Small intestine (tissue), 7 donors: ENCODE data around the gene CARM1. TPM values are rescaled to one million over a fixed set of nuclear protein-coding genes. Genes with fewer than 3 reads are reported as not detected.
"Not testable (repeated sequence)": the region's sequence is repeated elsewhere in the genome, so short reads cannot be mapped to it uniquely, and the experiment has no call there.

Source experiments
- DNase-seq, 2 donors: peaks; one replicate each; pipeline versions ENCODE4 v3.0.0 to v3.0.0-alpha.2; 2013
- FAIRE-seq: peaks from 2 replicates; lab custom pipeline; 2012; peaks lifted over from hg19 to GRCh38; lab: Jason Lieb, UNC
- H3K27ac ChIP-seq, 3 donors: one replicate each; pipeline ENCODE4 v1.5.1; 2013; ENCODE audit warnings: low read length in 2 of 3, mild to moderate bottlenecking in 2 of 3, control low read depth in 1 of 3, inconsistent platforms in 1 of 3, low read depth in 1 of 3, moderate library complexity in 1 of 3
- H3K27me3 ChIP-seq, 3 donors: one replicate each; pipeline ENCODE4 v1.6.1; 2013; ENCODE audit warnings: low read length in 3 of 3, inconsistent platforms in 1 of 3; ENCODE audit not compliant: control insufficient read depth in 3 of 3, insufficient read depth in 3 of 3
- H3K36me3 ChIP-seq, 3 donors: one replicate each; pipeline ENCODE4 v1.6.1; 2013; ENCODE audit warnings: low read length in 3 of 3, inconsistent platforms in 1 of 3, low read depth in 1 of 3, mild to moderate bottlenecking in 1 of 3, moderate library complexity in 1 of 3; ENCODE audit not compliant: control insufficient read depth in 3 of 3, insufficient read depth in 2 of 3
- H3K4me1 ChIP-seq, 3 donors: one replicate each; pipeline ENCODE4 v1.6.1; 2013; ENCODE audit warnings: low read length in 2 of 3, inconsistent platforms in 1 of 3, low read depth in 1 of 3, mild to moderate bottlenecking in 1 of 3, moderate library complexity in 1 of 3; ENCODE audit not compliant: control insufficient read depth in 3 of 3, insufficient read depth in 2 of 3
- H3K4me3 ChIP-seq, 3 donors: one replicate each; pipeline ENCODE4 v1.5.1; 2013; ENCODE audit warnings: low read length in 3 of 3, control low read depth in 1 of 3, inconsistent platforms in 1 of 3, low read depth in 1 of 3, mild to moderate bottlenecking in 1 of 3, moderate library complexity in 1 of 3
- H3K9me3 ChIP-seq, 2 donors: one replicate each; pipeline ENCODE4 v1.6.1; 2013; ENCODE audit warnings: low read depth in 1 of 2, low read length in 1 of 2; ENCODE audit not compliant: control insufficient read depth in 2 of 2, insufficient read depth in 1 of 2
- WGBS, 3 donors: extraction: QIAGEN DNeasy Blood & Tissue Kit; methylation state at CpG; one replicate each; pipeline ENCODE4 v1.1.7; 2013; 5-methylcytosine and 5-hydroxymethylcytosine counted together
- polyA plus RNA-seq, 4 donors: library from polyadenylated mRNA; stranded (reverse) in 3 of 4; unstranded in 1 of 4; fragments of 200-250 nt in 3 of 4; fragments of 120-200 nt in 1 of 4; gene quantifications; one replicate each; pipeline versions ENCODE4 v1.2.1 to v1.2.3, GENCODE V29; 2013
- donor health status: healthy with polysubstance abuse.
- donor health status: control.
- donor health status: control.
- donor health status: Bipolar disorder and iron deficiency.
- donor health status: healthy.

Gene CARM1
- polyA plus RNA-seq, 4 donors, result 30.0 to 48.9 (median 37.0) TPM

DNA sequence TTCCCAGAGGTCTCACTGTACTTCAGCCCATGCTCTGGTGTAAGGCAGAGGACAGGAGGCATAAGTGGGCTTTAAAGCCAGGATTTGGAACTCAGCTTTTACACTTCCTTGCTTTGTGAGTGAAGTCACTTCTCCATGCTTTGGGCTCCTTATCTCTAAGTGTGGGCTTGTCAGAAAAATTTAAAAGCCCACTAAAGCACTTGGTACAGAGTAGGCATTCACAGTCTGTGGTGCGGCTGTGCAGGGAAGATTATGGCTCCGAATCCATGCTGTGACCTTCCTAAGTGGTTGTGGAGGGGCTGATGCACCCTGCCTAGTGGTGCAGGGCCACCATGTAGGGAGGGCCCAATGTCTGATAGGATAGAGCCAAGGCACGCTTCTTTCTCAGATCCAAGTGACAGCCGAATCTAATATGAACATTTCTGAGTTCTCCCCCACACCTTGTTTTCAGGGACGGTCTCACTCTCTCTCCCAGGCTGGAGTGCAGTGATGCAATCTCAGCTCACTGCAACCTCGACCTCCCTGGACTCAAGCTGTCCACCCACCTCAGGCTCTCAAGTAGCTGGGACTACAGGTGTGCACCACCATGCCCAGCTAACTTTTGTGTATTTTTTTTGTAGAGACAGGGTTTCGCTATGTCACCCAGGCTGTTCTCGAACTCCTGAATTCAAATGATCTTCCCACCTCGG, 64.2 kb downstream of the CARM1 start:
- Histone ChIP-seq H3K9me3 (no peaks in the 10 kb centered on the region), H3K27ac (no peak overlapping the region), H3K4me3 (no peak overlapping the region), H3K36me3 (peaks cover 0 to 15% (median 4%) of the 10 kb centered on the region in 3 donors), H3K4me1 (peaks cover 0 to 16% (median 0%) of the 10 kb centered on the region in 3 donors), H3K27me3 (no peaks in the 10 kb centered on the region)
- no peak for DNase-seq
- FAIRE-seq, result no peak
- WGBS, 3 donors, result 90 to 93% (median 91%) methylated on average over 9 of the region's 9 CpGs

DNA sequence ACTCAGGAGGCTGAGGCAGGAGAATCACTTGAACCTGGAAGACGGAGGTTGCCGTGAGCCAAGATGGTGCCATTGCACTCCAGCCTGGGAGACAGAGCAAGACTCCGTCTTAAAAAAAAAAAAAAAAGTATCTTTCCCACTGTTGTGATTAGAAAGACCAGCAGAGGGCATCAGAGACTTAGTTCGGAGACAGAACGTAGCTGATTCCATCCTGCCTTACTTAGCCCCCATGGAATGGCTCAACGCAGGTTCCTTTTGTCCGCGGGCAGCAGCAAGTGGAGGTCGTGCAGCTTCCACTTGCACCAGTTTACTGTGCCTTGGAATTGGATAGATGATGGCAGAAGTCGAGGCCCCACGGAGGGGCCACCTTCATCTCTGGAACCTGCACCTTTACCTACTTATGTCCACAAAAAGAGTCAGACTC, 65.3 kb downstream of the CARM1 start:
- no peak for FAIRE-seq
- H3K4me1 ChIP-seq, result peaks cover 0 to 16% (median 0%) of the 10 kb centered on the region in 3 donors
- 2 to 4% (median 4%) methylated on average over 10 to 11 of the region's 11 CpGs for WGBS, 3 donors

GRCh38 chr19:10941649-10942048, 70.3 kb downstream of the CARM1 start:
- not testable (repeated sequence) for DNase-seq, H3K27me3 ChIP-seq, H3K4me3 ChIP-seq, H3K27ac ChIP-seq, H3K9me3 ChIP-seq, H3K36me3 ChIP-seq, FAIRE-seq
- H3K4me1 ChIP-seq, result peaks cover 0 to 18% (median 0%) of the 10 kb centered on the region in 3 donors
- 28 to 68% (median 58%) methylated on average over 13 to 14 of the region's 14 CpGs for WGBS, 3 donors

More for the DNA sequence above, 65.3 kb downstream of the CARM1 start:
- H3K9me3 ChIP-seq, result no peaks in the 10 kb centered on the region
- DNase-seq, result peak; percentile 80 to 85
- peak overlapping the region in 1 of 3 donors; percentile 17 for H3K27ac ChIP-seq
- H3K4me3 ChIP-seq, result no peak overlapping the region
- no peaks in the 10 kb centered on the region for H3K27me3 ChIP-seq
- peaks cover 0 to 10% (median 0%) of the 10 kb centered on the region in 3 donors for H3K36me3 ChIP-seq

DNA sequence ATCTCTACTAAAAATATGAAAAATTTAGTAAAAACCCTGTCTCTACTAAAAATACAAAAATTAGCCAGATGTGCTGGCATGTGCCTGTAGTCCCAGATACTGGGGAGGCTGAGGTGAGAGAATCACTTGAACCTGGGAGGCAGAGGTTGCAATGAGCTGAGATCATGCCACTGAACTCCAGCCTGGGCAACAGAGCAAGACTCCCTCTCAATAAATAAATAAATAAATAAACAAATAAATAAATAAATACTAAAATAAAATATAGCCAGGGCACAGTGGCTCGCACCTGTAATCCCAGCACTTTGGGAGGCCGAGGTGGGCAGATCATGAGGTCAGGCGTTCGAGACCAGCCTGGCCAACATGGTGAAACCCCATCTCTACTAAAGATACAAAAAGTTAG, 72.1 kb downstream of the CARM1 start:
- H3K9me3 ChIP-seq, H3K36me3 ChIP-seq, FAIRE-seq, H3K27me3 ChIP-seq, H3K27ac ChIP-seq, H3K4me3 ChIP-seq, DNase-seq: not testable (repeated sequence)
- 80 to 97% (median 81%) methylated on average over 4 of the region's 4 CpGs for WGBS, 3 donors
- H3K4me1 ChIP-seq, result peaks cover 0 to 16% (median 0%) of the 10 kb centered on the region in 3 donors

GRCh38 chr19:10945264-10945663, 73.9 kb downstream of the CARM1 start:
- no peak for DNase-seq
- Histone ChIP-seq H3K36me3 (no peaks in the 10 kb centered on the region), H3K4me3 (no peak overlapping the region), H3K9me3 (no peaks in the 10 kb centered on the region), H3K4me1 (peaks cover 0 to 3% (median 0%) of the 10 kb centered on the region in 3 donors), H3K27ac (no peak overlapping the region), H3K27me3 (no peaks in the 10 kb centered on the region)
- 86 to 94% (median 92%) methylated on average over 4 of the region's 4 CpGs for WGBS, 3 donors
- FAIRE-seq, result no peak

DNA sequence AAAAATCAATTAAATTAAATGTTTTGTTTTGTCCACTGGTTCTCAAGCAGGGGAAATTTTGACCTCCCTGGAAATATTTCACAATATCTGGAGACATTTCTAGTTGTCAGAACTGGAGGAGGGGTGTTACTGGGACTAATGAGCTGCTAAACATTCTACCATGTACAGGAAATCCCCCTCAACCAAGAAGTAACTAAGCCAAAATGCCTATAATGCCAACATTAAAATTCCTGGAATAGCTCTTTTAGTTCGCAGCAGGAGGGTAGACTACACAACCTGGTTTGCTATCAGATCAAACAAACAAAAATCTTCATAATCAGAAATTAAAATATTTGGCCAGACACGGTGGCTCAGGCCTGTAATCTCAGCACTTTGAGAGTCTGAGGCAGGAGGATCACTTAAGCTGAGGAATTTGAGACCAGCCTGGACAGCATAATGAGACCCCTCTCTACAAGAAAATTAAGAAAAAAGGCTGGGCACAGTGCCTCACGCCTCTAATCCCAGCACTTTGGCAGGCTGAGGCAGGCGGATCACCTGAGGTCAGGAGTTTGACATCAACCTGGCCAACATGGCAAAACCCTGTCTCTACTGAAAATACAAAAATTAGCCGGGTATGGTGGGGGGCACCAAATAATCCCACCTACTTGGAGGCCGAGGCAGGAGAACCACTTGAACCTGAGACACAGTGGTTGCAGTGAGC, 75.8 kb downstream of the CARM1 start:
- no peaks in the 10 kb centered on the region for H3K9me3 ChIP-seq
- FAIRE-seq (no peak), DNase-seq (no peak)
- 81 to 84% (median 83%) methylated on average over 6 of the region's 6 CpGs for WGBS, 3 donors
- no peaks in the 10 kb centered on the region for H3K4me1 ChIP-seq
- H3K36me3 ChIP-seq, result no peaks in the 10 kb centered on the region
- no peaks in the 10 kb centered on the region for H3K27me3 ChIP-seq
- no peak overlapping the region for H3K27ac ChIP-seq
- no peak overlapping the region for H3K4me3 ChIP-seq

DNA sequence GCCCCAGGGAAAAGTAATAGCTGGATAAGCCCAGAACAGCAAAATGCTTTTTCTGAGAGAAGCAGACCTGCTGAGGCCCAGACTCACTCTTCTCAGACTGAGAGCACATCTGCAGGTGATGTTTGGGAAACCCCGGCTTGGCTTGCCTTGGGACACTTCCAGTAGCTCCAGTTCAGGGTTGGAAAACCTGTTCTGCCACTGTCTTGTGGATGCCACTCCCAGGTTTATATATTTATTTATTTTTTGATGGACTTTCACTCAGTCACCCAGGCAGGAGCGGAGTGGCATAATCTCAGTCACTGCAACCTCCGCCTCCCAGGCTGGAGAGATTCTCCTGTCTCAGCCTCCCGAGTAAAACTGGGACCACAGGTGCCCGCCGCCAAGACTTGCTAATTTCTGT, 81.5 kb downstream of the CARM1 start:
- no peaks in the 10 kb centered on the region for H3K27me3 ChIP-seq
- WGBS, 3 donors, result 31 to 69% (median 45%) methylated on average over 6 of the region's 6 CpGs
- no peak for FAIRE-seq
- peak; percentile 67 to 87 for DNase-seq
- no peak overlapping the region for H3K4me3 ChIP-seq
- peaks cover 0 to 2% (median 0%) of the 10 kb centered on the region in 3 donors for H3K4me1 ChIP-seq
- no peak overlapping the region for H3K27ac ChIP-seq
- H3K36me3 ChIP-seq, result no peaks in the 10 kb centered on the region
- H3K9me3 ChIP-seq, result no peaks in the 10 kb centered on the region

DNA sequence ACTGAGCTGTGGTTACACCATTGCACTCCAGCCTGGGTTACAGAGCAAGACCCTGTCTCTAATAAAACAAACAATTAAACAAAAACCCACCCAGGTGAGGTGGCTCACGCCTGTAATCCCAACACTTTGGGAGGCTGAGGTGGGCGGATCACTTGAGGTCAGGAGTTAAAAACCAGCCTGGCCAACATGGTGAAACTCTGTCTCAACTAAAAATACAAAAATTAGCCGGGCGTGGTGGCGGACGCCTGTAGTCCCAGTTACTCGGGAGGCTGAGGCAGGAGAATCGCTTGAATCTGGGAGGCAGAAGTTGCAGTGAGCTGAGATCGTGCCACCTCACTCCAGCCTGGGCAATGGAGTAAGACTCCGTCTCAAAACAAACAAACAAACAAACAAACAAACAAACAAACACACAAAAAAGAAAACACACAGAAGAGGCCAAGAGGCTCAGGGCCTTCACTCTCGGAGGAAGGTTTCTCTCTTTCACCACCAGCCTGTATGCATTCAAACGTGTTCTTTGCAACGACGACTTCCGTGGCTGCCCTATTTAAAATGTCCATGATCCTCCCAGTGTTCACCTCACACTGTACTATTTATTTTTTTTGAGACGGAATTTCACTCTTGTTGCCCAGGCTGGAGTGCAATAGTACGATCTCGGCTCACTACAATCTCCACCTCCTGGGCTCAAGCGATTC, 88.1 kb downstream of the CARM1 start:
- WGBS, 3 donors, result 93 to 95% (median 94%) methylated on average over 19 of the region's 19 CpGs
- DNase-seq, result not testable (repeated sequence)
- H3K4me3 ChIP-seq, result peak overlapping the region in 2 of 3 donors; percentile 62 to 98

More for the DNA sequence above, 88.1 kb downstream of the CARM1 start:
- not testable (repeated sequence) for H3K36me3 ChIP-seq, H3K27me3 ChIP-seq, H3K4me1 ChIP-seq, FAIRE-seq, H3K9me3 ChIP-seq
- peak overlapping the region in 1 of 3 donors; percentile 97 for H3K27ac ChIP-seq
